Hepatocyte (in vitro differentiated cells): Measurements from ENCODE around the gene TAS2R41. TPM values are rescaled to one million over a fixed set of nuclear protein-coding genes. Genes with fewer than 3 reads are reported as not detected.

Experiments used
- DNase-seq: peaks from one replicate; pipeline ENCODE4 v3.0.0-alpha.2; 2016; ENCODE audit warnings: low spot score
- H2AFZ ChIP-seq: fragments of 200-600 bp; sonication (generic); 2 replicates; pipeline ENCODE4 v1.6.0; 2016; ENCODE audit warnings: antibody characterized with exemption, mild to moderate bottlenecking
- H3K27ac ChIP-seq: fragments of 200-600 bp; sonication (generic); 2 replicates; pipeline ENCODE4 v1.5.1; 2016; ENCODE audit warnings: mild to moderate bottlenecking
- H3K27me3 ChIP-seq: fragments of 200-600 bp; sonication (generic); 2 replicates; pipeline ENCODE4 v1.6.1; 2016
- H3K36me3 ChIP-seq: fragments of 200-600 bp; sonication (generic); replicated peaks from 2 replicates; pipeline ENCODE4 v1.5.1; 2016; ENCODE audit warnings: low read depth; ENCODE audit not compliant: insufficient read depth
- H3K4me1 ChIP-seq: fragments of 200-600 bp; sonication (generic); 2 replicates; pipeline ENCODE4 v1.5.1; 2016; ENCODE audit warnings: mild to moderate bottlenecking, moderate library complexity; ENCODE audit not compliant: insufficient read depth
- H3K4me2 ChIP-seq: fragments of 200-600 bp; sonication (generic); 2 replicates; pipeline ENCODE4 v1.6.0; 2016
- H3K4me3 ChIP-seq: fragments of 200-600 bp; sonication (generic); 2 replicates; pipeline ENCODE4 v1.5.1; 2016; ENCODE audit warnings: mild to moderate bottlenecking
- H3K79me2 ChIP-seq: fragments of 200-600 bp; sonication (generic); 2 replicates; pipeline ENCODE4 v1.6.0; 2017; ENCODE audit warnings: mild to moderate bottlenecking
- H3K9me2 ChIP-seq: fragments of 200-600 bp; sonication (generic); replicated peaks from 2 replicates; pipeline ENCODE4 v1.6.0; 2017; ENCODE audit warnings: mild to moderate bottlenecking; ENCODE audit not compliant: insufficient read depth
- H3K9me3 ChIP-seq: fragments of 200-600 bp; sonication (generic); 2 replicates; pipeline ENCODE4 v1.5.1; 2016; ENCODE audit warnings: low read depth, mild to moderate bottlenecking
- H4K20me1 ChIP-seq: fragments of 200-600 bp; sonication (generic); 2 replicates; pipeline ENCODE4 v1.6.0; 2016; ENCODE audit warnings: mild to moderate bottlenecking; ENCODE audit not compliant: insufficient read depth, poor library complexity, severe bottlenecking
- EZH2 ChIP-seq: fragments of 200-600 bp; sonication (generic); IDR thresholded peaks from 2 replicates; pipeline ENCODE4 v1.6.1; 2016; ENCODE audit warnings: antibody characterized with exemption, mild to moderate bottlenecking, borderline replicate concordance
- EZH2phosphoT487 ChIP-seq: fragments of 200-600 bp; sonication (generic); IDR thresholded peaks from one replicate; pipeline ENCODE4 v1.6.1; 2018; ENCODE audit warnings: antibody characterized with exemption, mild to moderate bottlenecking, low read depth, moderate library complexity; ENCODE audit not compliant: unreplicated experiment, severe bottlenecking
- WGBS: methylation state at CpG from one replicate; pipeline ENCODE4 v1.1.6; 2016; ENCODE audit warnings: low lambda C conversion rate; ENCODE audit errors: missing lambda C conversion rate; 5-methylcytosine and 5-hydroxymethylcytosine counted together
- polyA plus RNA-seq: library from polyadenylated mRNA; unstranded; fragments of >200 nt; fragmentation: Nextera tagmentation; extraction: Ambion mirVana; gene quantifications from 2 replicates; pipeline ENCODE4 v1.2.1, GENCODE V29; 2016
- total RNA-seq: library from RNA; depleted of rRNA; stranded (reverse); fragments of >200 nt; gene quantifications from 2 replicates; pipeline ENCODE4 v1.2.3, GENCODE V29; 2014
- TF ChIP-seq, protein P1 (sequence below): fragments of 200-600 bp; sonication (generic); IDR thresholded peaks from 2 replicates; pipeline ENCODE4 v1.5.1; 2016; ENCODE audit warnings: antibody characterized with exemption, mild to moderate bottlenecking; ENCODE audit not compliant: poor library complexity

TAS2R41 gene
- total and polyA plus RNA-seq, 2 experiments from 2014 or later: not detected

DNA sequence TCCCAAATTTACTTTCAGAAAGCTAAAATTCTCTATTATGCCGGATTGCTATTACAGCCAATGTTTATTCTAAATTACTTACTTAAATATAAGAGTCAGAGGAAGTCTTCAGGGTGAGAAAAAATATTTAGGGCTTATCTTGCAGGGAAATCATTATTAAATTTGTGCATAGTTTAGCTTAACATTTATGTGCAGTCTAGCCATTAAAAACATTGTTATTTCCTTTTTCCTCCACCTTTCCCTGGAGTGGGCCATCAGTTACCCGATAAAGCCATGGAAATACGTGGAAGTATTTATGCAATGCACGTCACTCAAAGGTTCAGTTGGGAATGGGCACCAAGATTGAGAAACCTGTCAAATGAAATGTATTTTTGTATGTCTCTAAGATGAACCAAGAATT lies 43.9 kb upstream of the TAS2R41 start:
- WGBS: 88% methylated on average over 4 of the region's 4 CpGs
- no peak for TF ChIP-seq EZH2phosphoT487
- TF ChIP-seq, protein P1, sequence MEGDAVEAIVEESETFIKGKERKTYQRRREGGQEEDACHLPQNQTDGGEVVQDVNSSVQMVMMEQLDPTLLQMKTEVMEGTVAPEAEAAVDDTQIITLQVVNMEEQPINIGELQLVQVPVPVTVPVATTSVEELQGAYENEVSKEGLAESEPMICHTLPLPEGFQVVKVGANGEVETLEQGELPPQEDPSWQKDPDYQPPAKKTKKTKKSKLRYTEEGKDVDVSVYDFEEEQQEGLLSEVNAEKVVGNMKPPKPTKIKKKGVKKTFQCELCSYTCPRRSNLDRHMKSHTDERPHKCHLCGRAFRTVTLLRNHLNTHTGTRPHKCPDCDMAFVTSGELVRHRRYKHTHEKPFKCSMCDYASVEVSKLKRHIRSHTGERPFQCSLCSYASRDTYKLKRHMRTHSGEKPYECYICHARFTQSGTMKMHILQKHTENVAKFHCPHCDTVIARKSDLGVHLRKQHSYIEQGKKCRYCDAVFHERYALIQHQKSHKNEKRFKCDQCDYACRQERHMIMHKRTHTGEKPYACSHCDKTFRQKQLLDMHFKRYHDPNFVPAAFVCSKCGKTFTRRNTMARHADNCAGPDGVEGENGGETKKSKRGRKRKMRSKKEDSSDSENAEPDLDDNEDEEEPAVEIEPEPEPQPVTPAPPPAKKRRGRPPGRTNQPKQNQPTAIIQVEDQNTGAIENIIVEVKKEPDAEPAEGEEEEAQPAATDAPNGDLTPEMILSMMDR: no peak
- TF ChIP-seq EZH2: no peak
- H3K79me2 ChIP-seq: no peaks in the 10 kb centered on the region

DNA sequence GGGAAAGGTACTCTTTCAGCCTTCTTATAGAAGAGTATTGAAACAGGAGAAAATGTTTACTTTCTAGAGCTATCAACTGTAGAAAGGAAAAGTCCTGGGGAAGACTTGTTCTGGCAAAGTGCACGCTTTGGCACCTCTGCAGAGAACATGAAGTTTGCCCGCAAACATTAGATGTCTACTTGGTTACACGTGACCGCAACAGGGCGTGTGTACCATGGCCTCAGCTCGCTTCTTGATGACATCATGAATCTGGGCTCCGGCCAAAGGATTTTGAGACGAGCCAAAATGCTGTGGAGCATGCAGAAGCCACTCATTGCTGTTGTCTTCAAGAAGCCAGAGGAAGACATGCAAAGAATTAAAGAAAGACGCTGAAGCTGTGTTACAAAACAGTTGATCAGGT lies 43.0 kb upstream of the TAS2R41 start:
- Histone ChIP-seq H4K20me1 (no peaks in the 10 kb centered on the region), H3K9me2 (no peaks in the 10 kb centered on the region), H3K4me3 (no peak overlapping the region), H3K4me2 (no peak overlapping the region), H3K9me3 (no peaks in the 10 kb centered on the region), H3K4me1 (no peaks in the 10 kb centered on the region), H3K27ac (no peak overlapping the region), H3K27me3 (no peaks in the 10 kb centered on the region), H3K79me2 (no peaks in the 10 kb centered on the region), H3K36me3 (no peaks in the 10 kb centered on the region), H2AFZ (no peak overlapping the region)
- no peak for TF ChIP-seq EZH2phosphoT487
- no peak for TF ChIP-seq EZH2
- TF ChIP-seq, protein P1: no peak
- 96% methylated on average over 9 of the region's 9 CpGs for WGBS
- no peak for DNase-seq

More for the DNA sequence above, 43.9 kb upstream of the TAS2R41 start:
- H3K9me3 ChIP-seq: no peaks in the 10 kb centered on the region
- H2AFZ ChIP-seq: no peak overlapping the region
- H3K4me1 ChIP-seq: no peaks in the 10 kb centered on the region
- no peaks in the 10 kb centered on the region for H3K9me2 ChIP-seq
- DNase-seq: no peak
- no peak overlapping the region for H3K4me2 ChIP-seq
- H3K27me3 ChIP-seq: no peaks in the 10 kb centered on the region
- H3K36me3 ChIP-seq: no peaks in the 10 kb centered on the region
- H4K20me1 ChIP-seq: no peaks in the 10 kb centered on the region
- H3K27ac ChIP-seq: no peak overlapping the region
- H3K4me3 ChIP-seq: no peak overlapping the region

DNA sequence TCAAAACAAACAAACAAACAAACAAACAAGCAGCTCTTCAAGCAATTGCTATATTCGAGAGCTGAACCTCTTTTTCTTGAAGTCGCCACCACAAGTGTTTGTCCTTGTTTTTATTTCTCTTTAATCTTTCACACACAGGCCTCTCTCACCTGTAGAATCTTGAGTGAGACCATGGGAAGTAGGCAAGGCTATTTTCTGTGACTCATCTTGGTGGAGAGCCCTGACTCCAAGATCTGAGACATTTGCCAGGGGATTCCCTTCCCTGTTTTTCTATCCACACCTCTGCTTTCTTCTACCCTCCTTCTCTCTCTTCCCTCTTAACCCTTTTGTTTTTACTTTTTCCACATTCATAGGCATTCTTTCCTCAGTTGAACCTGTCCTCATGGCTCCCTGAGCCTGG lies 42.4 kb upstream of the TAS2R41 start:
- Histone ChIP-seq H3K9me2 (no peaks in the 10 kb centered on the region), H3K36me3 (no peaks in the 10 kb centered on the region), H3K4me1 (no peaks in the 10 kb centered on the region), H3K4me2 (no peak overlapping the region), H2AFZ (no peak overlapping the region), H3K4me3 (no peak overlapping the region), H3K27me3 (no peaks in the 10 kb centered on the region), H3K9me3 (no peaks in the 10 kb centered on the region), H3K27ac (no peak overlapping the region), H4K20me1 (no peaks in the 10 kb centered on the region), H3K79me2 (no peaks in the 10 kb centered on the region)
- no peak for DNase-seq
- WGBS: 95% methylated on average over 2 of the region's 2 CpGs
- no peak for TF ChIP-seq EZH2
- TF ChIP-seq, protein P1: no peak
- no peak for TF ChIP-seq EZH2phosphoT487
